Fibroblast of gingiva (primary cell): Measurements from ENCODE around the gene EGFR.

Experiments
- DNase-seq: peaks from one replicate; pipeline ENCODE4 v3.0.0-alpha.2; 2011; ENCODE audit warnings: low read depth

Gene EGFR

DNA sequence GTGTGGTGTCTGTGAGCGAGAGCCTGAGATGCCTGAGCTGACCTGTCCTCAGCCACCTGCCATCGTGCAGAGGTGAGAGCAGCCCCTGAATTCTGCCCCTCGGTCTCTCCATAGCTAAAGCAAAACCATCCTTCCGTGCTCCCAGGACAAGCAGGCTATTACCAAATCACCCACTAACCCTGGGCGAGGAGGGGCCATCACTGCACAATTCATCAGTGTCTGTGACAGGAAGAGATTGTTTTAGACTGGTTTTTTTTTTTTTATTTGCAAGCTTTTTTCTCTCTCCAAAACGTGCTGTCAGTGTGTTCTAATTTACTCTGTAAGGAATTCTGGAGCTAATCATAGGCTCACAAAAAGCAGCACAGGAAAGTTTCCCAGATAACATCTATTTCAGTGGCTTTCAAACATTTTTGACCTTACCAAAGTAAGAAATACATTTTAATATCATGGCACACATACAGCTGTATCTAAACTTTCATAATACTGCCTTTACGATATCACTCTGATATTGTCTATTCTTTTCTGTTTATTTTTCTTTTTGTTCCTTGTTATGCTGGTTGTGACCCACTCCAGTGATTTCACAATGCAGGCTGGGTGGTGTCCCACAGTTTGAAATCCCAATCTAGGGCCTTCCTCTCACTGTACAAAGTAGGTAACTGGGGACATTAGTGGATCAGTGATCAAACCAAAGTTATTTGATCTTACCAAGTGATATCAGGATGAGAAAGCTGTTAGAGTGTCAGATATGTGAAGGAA, 62.8 kb downstream of the EGFR start:
- peak; percentile 38 for DNase-seq

DNA sequence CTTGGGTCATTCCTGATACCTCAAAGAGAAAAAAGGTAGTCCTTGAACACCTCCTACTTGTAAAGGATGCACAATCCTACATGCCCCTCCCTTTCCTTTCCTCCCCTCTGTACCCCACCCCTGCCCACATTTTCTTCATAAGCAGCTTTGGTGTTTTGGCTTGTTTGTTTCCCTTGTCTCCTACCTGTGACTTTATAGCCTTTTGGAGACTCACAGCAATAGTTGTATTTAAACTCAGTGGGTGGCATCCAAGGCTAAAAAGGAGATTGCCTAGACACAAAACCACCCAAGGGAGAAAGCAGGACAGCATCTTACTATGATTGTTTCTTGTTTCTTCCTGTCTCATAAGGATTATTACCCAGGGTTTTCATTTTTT, 63.4 kb downstream of the EGFR start:
- no peak for DNase-seq

- DNase-seq = no peak
These were observed 64.4 kb downstream of the EGFR start for GRCh38 chr7:55083206-55083605.

GRCh38 chr7:55084307-55084706, 65.5 kb downstream of the EGFR start:
- DNase-seq = no peak

DNA sequence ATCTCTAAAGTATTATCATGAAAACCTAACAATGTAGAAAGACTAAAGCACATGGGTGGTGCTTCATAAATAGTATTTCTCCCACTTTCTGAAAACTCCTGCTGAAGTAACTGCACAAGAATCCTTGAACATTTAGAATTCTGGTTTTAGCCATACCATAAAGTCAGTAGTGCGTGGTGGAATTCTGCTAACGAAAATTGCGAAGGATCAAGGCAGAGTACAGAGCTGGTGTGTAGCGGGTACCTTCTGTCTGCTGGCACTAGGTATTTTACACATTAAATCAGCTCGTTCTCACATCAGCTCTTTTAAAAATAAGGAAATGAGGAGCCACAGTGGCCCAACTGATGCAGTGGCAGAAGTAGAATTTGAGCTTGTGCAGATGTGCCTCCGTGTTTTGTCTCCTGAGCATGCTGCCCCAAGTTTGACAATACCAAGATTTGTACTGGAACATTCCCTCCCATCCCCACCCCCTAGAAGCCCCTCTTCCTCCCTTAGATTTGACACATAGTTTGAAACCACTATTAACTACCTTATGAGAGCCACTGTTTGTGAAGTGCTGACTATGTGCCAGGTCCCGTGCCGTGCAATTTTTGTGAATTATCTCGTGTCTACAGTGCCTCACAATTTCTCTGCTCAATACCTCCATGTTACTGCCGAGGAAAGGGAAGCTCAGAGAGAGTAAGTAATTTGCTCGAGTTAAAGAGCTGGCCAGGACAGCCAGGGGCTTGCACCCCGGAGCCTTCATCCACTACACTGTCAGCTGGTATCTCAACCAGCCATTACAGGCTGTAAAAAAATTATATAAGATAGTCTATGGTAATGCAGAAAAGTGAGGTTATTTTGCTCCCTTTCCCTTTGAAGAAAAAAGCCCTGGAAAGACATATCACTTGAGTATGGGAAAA, 66.9 kb downstream of the EGFR start:
- no peak for DNase-seq

GRCh38 chr7:55086413-55087201, 67.8 kb downstream of the EGFR start:
- peak; percentile 72 for DNase-seq

DNA sequence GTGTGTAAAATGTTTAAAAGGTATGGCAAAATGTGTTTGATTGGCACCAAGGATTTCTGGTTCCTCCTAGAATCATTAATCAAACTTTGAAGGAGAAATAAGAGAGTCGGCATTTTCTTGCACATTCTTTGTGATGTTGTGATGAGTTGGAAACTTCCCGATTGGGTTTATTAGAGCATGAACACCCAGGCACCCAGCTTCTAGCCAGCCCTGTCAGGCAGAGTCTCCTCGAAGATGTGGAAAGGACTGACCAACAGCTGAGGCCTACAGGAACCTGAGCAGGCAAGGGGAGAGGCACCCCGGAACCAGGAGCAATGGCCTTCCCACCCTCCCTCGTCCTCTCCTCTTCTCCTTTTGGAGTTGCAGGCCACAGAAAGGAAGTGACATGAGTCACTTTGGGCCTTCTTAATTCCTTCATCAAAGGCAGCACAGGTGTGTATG, 68.7 kb downstream of the EGFR start:
- no peak for DNase-seq

DNA sequence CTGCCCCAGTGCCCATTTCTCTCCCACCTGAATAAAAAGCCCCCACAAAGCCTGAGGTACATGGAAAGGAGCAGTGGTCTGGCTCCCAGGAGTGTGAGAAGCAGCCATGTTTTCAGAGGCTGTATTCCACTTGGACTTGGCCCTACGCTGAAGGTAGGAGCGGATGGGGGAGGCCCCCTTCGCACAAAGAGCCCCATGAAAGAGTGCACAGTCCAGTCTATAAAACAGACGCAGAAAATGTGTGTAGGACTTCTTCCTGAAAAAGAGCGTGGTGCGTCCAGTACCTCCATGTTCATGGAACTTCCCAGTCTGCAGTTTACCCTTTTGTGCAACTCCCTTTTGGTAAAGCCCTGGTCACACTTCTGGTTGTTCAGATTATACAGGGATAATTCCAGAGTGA, 69.3 kb downstream of the EGFR start:
- no peak for DNase-seq

DNA sequence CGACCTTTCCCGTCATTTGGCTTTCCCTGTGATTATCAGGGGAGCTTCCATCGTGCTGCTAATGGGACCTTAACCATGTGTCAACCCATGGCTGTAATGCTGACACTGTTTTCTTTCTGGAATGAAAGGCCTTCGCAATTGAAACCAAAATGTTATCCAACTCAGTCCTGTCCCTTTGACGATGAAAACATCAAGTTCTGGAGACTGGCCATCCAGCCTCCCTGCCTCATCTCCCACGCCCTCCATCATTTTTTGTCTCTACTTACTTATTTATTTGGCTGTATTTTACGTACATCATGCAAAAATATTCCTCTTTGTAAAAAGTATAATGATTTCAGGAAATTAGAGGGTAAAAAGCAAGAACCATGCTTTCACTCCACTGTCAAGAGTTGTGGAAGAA, 69.8 kb downstream of the EGFR start:
- DNase-seq = no peak

GRCh38 chr7:55092186-55092974, 73.6 kb downstream of the EGFR start:
- DNase-seq = peak; percentile 29

DNA sequence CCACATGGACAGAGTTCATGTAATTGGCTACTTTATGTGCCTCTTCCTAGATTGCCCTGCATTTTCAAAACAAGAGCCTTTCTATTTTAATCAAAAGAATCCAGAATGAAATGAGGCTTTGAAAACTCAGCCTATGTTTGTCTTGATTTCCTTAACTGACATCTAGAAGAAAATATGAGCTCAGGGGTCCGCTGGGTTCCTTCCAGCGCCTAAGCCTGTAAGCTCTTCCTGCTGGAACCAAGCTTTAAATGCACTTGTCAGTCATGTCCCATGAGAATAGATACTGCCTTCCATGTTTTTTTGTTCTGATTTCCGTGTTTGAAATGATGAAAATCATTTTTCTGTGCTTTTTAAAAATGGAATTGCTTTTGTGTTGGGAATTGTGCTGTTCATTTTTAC, 74.2 kb downstream of the EGFR start:
- DNase-seq = no peak

- no peak for DNase-seq
These were observed 74.9 kb downstream of the EGFR start for GRCh38 chr7:55093674-55094073.

DNA sequence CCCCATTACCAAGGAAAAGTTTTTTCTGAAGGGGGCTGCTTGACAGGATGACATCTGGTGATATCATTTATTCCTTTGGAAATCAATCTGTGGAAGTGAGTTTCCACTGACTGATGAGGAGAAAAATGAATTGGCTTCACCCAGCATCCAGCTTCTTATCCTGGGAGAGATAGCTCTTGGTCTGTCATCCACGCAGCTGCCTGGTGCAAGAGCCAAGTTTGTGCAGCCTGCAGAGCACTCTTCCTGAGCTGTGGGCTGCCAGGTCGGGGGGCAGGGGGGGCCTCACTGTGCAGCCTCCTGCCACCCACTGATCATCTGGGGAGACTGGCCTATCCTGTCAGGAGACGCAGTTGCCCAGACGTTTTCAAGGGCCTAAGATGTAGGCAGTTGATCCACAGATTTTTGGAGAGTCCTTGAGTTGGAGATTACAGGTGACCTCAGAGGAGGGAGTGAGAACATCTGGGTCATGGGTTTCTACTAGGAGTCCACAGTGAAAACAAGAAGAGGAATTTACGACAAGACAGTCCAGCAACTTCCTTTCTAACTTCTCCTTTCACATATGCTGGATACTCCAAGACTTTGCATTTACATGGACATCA, 75.4 kb downstream of the EGFR start:
- no peak for DNase-seq

DNA sequence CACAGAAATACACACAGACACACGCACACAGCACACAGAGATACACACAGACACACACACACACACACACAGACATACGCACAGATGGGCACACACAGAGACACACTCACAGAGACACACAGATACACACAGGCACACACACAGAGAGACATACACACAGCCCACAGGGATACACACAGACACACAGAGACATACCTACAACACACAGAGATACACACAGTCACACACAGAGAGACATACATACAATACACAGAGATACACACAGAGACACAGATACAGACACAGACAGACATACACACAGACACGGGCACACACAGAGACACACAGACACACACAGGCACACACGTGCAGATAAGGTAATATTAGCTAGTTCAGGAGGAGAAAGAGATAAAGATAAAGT, 76.9 kb downstream of the EGFR start:
- DNase-seq = no peak

- no peak for DNase-seq
These were observed 77.5 kb downstream of the EGFR start for GRCh38 chr7:55096323-55096722.

DNA sequence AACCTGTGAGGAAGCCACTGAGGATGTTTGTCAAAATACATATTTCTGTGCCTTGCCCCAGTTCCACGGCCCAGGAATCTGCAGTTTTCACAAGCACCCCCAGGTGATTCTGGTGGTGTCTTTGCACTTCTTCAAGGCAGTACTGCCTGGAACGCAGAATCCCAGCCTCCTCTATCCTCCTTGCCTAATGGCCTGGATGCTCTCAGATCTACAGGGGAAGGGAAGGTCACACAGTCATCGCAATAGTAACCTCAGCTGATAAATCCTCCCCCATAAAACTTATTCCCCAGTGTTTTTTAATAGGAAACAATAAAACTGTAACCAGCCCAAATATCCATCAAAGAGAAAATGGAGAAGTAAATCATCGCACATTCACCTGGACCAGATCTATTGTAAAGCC, 78.3 kb downstream of the EGFR start:
- DNase-seq = no peak

DNA sequence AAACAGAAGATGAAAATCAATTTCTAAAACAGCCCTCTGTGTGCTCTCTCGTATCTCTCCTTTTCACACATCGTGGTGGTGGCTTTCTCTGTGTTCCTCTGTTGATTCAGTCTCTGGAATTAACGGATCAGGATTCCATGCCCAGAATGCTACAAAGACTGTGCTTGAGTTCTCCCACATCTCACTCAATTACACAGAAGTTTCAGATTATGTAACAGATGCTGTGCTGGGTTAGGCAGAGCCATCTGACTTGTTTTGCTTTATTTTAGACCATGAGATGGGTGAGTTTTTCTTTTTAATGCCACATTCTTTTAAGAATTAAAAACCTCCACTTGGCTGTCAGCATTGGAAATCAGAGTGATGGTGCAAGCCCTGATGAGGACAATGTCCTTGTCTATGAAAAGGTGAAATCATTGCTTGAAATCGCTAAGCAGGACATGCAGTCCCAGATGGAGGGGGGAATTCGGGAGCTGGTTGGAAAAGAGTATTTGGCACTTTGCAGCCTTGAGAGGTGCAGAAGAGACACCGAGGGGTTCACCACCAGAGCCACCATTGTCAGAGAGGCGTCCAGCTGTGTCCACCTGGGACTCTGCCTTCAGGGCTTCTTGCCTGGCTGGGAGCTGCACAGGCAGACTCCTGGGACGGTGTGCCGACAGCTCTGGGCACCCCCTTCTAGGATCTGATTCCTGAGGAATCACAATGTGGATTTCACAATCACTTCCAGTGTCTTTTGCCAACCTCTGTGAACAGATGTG, 80.4 kb downstream of the EGFR start:
- DNase-seq = peak; percentile 77

DNA sequence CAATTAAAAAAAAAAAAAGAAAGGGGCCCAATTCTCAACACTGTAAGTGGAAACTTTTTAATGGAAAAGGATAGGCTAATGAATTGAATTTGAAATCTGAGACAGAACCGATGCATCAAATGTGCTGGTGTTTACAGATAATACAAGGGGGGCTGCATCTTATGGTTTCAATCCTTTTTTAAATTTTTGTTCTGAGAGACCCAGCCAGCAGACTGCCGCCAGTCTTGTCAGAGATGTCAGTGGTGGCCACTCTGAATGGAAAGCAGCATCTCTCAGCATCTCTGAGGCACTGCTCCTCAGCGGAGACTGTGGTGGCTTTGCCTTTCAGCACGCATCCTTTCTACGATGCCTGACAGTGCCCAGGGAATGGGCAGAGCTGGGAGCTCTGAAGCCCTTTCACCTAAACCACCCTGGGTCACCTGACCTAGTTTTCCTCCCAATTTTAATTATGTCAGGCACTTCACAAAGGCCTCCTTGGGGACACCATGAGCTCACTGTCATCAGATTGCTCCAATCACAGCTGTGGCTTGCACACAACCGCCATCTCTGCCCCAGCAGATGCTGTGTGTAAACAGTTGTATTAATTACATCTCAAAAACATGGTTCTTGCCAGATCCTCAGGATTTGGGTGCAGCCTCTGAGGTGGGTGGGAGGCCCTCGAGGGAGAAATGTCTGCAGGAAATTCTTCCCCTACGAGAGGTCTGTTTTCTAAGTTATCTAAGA, 81.2 kb downstream of the EGFR start:
- DNase-seq = peak; percentile 63

- DNase-seq = no peak
These were observed 81.9 kb downstream of the EGFR start for GRCh38 chr7:55100544-55101327.
